Measurements from ENCODE around the gene CCDC106.

GRCh38 chr19:55690769-55691545, 42.9 kb downstream of the CCDC106 start:
- TF ChIP-seq CTCF (optimal IDR thresholded peaks at IDR 0.05 in 1 of 3, IDR thresholded peaks at IDR 0.05 in 1 of 3, conservative IDR thresholded peaks at IDR 0.05 in 1 of 3; ENCODE audit: extremely low read depth in 1 of 3, insufficient read depth in 2 of 3, low read length in 3 of 3), result no peak
- TF ChIP-seq EZH2 (IDR thresholded peaks at IDR 0.05; ENCODE audit: low read length), result no peak

Data from keratinocyte (primary cell).